HEK293 (cell line): Measurements from ENCODE around the gene TPP2.

Experiments used
- ATF2 ChIP-seq: fragments of 450-650 bp; formaldehyde crosslinking; IDR thresholded peaks from 2 replicates; pipeline ENCODE4 v1.5.1; 2016; ENCODE audit warnings: missing biosample characterization, missing genetic modification characterization, low read depth
- CTCF ChIP-seq: fragments of 450-650 bp; formaldehyde crosslinking; IDR thresholded peaks from 2 replicates; pipeline ENCODE4 v1.5.1; 2016; ENCODE audit warnings: missing biosample characterization, missing genetic modification characterization
- KLF10 ChIP-seq: fragments of 450-650 bp; IDR thresholded peaks from 2 replicates; pipeline ENCODE4 v1.5.1; 2018; ENCODE audit warnings: missing biosample characterization, mild to moderate bottlenecking, missing genetic modification characterization
- REST ChIP-seq: fragments of 450-650 bp; formaldehyde crosslinking; IDR thresholded peaks from 2 replicates; pipeline ENCODE4 v1.5.1; 2016; ENCODE audit warnings: missing biosample characterization, missing genetic modification characterization
- ZNF513 ChIP-seq: fragments of 450-650 bp; IDR thresholded peaks from 2 replicates; pipeline ENCODE4 v1.5.1; 2018; ENCODE audit warnings: missing biosample characterization, missing genetic modification characterization
- ZNF521 ChIP-seq: fragments of 450-650 bp; formaldehyde crosslinking; IDR thresholded peaks from 2 replicates; pipeline ENCODE4 v1.5.1; 2017; ENCODE audit warnings: missing biosample characterization, mild to moderate bottlenecking, missing genetic modification characterization
- ZNF549 ChIP-seq: fragments of 450-650 bp; IDR thresholded peaks from 2 replicates; pipeline ENCODE4 v1.5.1; 2018; ENCODE audit warnings: missing biosample characterization, missing genetic modification characterization, mild to moderate bottlenecking, inconsistent platforms, moderate library complexity
- ZNF623 ChIP-seq: fragments of 450-650 bp; formaldehyde crosslinking; IDR thresholded peaks from 2 replicates; pipeline ENCODE4 v1.5.1; 2016; ENCODE audit warnings: missing biosample characterization, missing genetic modification characterization
- ZNF626 ChIP-seq: fragments of 450-650 bp; sonication (Bioruptor Pico); formaldehyde crosslinking; IDR thresholded peaks from 2 replicates; pipeline ENCODE4 v1.5.1; 2018; ENCODE audit warnings: missing biosample characterization, missing genetic modification characterization, inconsistent platforms

- TF ChIP-seq ZNF521 (tag by site-specific recombination) (no peak), ATF2 (no peak), ZNF623 (tag by site-specific recombination) (no peak), ZNF513 (tag by site-specific recombination) (no peak), REST (tag by site-specific recombination) (no peak), ZNF549 (no peak), KLF10 (tag by site-specific recombination) (no peak), ZNF626 (tag by site-specific recombination) (no peak), CTCF (tag by site-specific recombination) (no peak)
Observed at GRCh38 chr13:102617697-102618350, 21.0 kb downstream of the TPP2 start.
